Diencephalon (tissue), 1 donor: ENCODE data around the gene HAX1. TPM values are rescaled to one million over a fixed set of nuclear protein-coding genes. Genes with fewer than 3 reads are reported as not detected.

Experiments used
- small RNA-seq: library from RNA; depleted of rRNA; stranded (forward); fragments of <200 nt; gene quantifications from one replicate; pipeline ENCODE3, GENCODE V24; 2014
- total RNA-seq: library from RNA; depleted of rRNA; stranded (reverse); fragments of >200 nt; gene quantifications from one replicate; pipeline ENCODE4 v1.2.3, GENCODE V29; 2014

Gene HAX1
- total RNA-seq: 61.1 TPM

DNA sequence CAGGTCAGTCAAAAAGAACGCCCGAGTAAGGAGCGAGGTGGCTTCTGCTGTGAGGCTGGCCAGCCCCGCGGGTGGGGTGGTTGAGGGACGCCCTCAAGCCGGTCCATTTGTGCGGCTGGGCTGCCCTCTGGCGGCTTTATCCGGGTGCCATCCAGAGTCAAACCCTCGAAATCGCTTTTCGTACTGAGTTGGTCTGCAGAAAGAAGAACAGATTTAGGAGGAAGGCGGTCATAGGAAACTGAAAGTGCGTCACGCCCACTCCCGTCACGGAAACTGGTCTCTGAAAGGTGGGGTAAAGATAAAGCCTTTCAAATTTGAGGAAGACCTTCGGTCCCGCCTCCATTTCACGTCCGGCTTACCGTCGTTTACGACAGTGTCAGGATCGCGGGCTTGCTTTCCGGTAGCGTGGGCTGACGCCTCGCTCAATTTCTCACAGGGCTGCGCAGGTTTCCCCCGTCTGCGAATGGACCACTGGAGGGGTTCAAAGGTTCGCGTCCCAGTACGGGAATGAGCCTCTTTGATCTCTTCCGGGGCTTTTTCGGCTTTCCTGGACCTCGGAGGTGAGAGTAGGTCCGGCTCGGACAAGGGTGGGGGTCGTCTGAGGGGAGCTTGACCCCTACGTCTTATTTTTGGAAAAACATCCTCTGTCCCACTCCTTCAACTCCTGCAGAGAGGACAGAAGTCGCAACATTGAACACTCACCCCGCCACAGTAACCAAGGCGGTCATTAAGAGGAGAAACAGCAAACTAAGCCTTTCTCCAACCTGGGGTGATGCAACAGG lies at the start of gene HAX1:
Gene HAX1 (plus strand): TSS at position 413 of the 782 bp plus-strand sequence. CDS start 95 bp downstream, at position 508.

DNA sequence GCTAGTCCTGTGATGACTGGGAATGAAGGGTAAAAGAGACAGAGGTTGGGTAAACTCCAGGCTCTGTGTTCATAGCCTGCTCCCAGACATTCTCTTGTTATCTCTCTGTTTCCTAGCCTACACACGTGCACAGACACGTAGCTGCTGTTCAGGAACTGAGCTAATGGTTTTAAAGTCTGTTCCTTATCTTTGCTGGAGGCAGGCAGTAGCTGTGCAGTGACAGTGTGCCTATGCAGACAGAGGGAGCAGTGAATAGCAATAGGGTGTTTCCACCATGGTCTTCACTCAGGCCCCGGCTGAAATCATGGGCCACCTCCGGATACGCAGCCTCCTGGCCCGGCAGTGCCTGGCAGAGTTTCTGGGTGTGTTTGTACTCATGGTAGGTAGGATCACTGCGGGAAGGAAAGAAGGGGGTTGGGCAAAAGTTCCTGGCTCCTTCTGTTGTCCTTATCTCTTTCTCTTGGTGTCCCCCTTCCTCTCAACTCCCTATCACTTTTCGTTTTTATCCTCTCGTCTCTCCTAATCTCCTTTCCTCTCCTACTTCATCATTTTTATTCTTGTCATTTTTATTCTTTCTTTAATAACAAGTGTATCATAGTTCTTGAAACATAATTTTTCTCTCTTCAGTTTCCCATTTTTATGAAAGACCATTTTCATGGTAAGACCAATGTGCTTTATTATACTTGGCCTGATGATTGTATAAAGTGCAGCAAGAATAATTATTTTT lies 48.6 kb downstream of the HAX1 start, which contains the start of gene AQP10:
Gene AQP10 (plus strand): TSS at position 212 of the 727 bp plus-strand sequence. CDS start 63 bp downstream, at position 275.

DNA sequence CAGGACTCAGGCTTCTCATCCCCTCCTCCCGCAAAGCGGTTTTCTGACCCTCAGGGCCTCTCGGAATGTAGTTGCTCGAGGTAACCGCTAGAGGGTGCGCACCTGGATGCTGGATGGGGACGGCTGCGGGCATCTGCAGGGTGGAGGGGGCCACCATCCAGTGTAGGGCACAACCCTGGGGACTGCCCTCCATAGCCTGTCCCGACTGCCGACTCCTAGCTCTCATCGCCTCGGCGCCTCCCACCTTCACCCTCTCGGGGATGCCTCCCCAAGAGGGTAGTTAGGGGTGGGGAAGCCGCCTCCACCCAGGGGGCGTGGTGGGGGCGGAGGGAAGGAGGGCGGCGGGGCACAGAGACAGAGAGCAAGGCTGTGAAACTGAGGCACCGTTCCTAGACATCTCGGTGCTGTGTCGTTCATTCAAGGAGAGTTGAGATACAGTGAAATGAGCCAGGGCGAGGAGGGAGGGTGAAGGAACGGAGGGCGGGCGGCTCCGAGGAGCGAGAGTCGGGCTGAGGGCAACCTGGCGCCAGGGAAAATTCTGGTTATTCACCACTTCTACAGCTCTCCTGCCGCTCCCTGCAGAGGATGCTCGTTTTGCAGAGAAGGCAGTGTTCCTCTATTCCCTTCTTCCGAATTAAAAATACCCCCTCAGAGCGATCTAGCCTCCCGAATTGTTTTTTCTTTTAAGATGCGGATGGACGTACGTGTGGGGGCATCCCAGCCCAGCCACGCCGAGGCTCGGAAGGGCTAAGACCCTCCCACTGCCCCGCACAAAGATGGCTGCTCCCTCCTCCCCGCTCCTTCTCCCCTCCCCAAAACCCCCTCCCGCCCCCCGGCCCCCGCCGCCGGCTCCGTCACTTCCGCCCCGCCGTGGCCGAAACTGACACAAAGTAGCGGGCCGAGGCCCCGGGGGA lies 52.5 kb downstream of the HAX1 start, which contains the start of gene ATP8B2:
Gene ATP8B2 (plus strand): TSS at position 857 of the 914 bp plus-strand sequence. CDS start 2,617 bp downstream, outside the sequence.

Small RNAs within 50 kb of the gene (small RNA-seq; reads per million reads assigned to genes)
- gene RF00273: not detected
- not detected for gene RNU6-121P
- not detected for gene RNU6-239P
- not detected for gene SNORA58B

Other genes starting within 250 kb of the HAX1 start
- gene NUP210L, start 117.6 kb upstream of the HAX1 start, total RNA-seq: 0.23 TPM
- gene TPM3, start 80.5 kb upstream of the HAX1 start, total RNA-seq: 223 TPM
- not detected for gene CFAP141, start 66.3 kb upstream of the HAX1 start, total RNA-seq
- 66.4 TPM for gene UBAP2L, start 51.7 kb upstream of the HAX1 start, total RNA-seq
- gene AQP10, start 48.5 kb downstream of the HAX1 start, total RNA-seq: not detected
- 33.9 TPM for gene ATP8B2, start 52.9 kb downstream of the HAX1 start, total RNA-seq
- gene IL6R, start 132.7 kb downstream of the HAX1 start, total RNA-seq: 3.9 TPM
- 0.46 TPM for gene TDRD10, start 229.6 kb downstream of the HAX1 start, total RNA-seq
- 2.5 TPM for gene SHE, start 229.8 kb downstream of the HAX1 start, total RNA-seq